Heart right ventricle (tissue), 16 donors: ENCODE results near the gene SRL. TPM values are rescaled to one million over a fixed set of nuclear protein-coding genes. Genes with fewer than 3 reads are reported as not detected.
A peak's percentile ranks its signal among the peaks of the same experiment; 100 is the strongest.
"Not testable (repeated sequence)": the region's sequence is repeated elsewhere in the genome, so short reads cannot be mapped to it uniquely, and the experiment has no call there.

Source experiments
- ATAC-seq, 8 donors: fragments of 200-7000 bp; cut with Tn5 transposase; one replicate each; pipeline ENCODE4 v1.9.1; 2020; ENCODE audit warnings: mild to moderate bottlenecking in 8 of 8, moderate library complexity in 8 of 8, moderate number of reproducible peaks in 1 of 8
- DNase-seq, 2 donors: peaks; one replicate each; pipeline ENCODE4 v3.0.0-alpha.2; 2020
- H3K27ac ChIP-seq, 10 donors: fragments of 200-600 bp; sonication (generic) in 2 of 10; one replicate each; pipeline versions ENCODE4 v1.5.0 to v1.8.0; 2020 to 2022; ENCODE audit warnings: mild to moderate bottlenecking in 3 of 10
- H3K27me3 ChIP-seq, 7 donors: fragments of 200-600 bp; one replicate each; pipeline ENCODE4 v1.8.0; 2021 to 2022; ENCODE audit warnings: mild to moderate bottlenecking in 2 of 7
- H3K36me3 ChIP-seq, 9 donors: fragments of 200-600 bp; sonication (generic) in 1 of 9; one replicate each; pipeline versions ENCODE4 v1.5.0 to v1.8.0; 2020 to 2022; ENCODE audit warnings: mild to moderate bottlenecking in 2 of 9
- H3K4me1 ChIP-seq, 9 donors: fragments of 200-600 bp; sonication (generic) in 1 of 9; one replicate each; pipeline versions ENCODE4 v1.5.0 to v1.8.0; 2020 to 2022; ENCODE audit warnings: mild to moderate bottlenecking in 4 of 9
- H3K4me3 ChIP-seq, 10 donors: fragments of 200-600 bp; sonication (generic) in 2 of 10; one replicate each; pipeline versions ENCODE4 v1.5.0 to v1.8.0; 2020 to 2022; ENCODE audit warnings: mild to moderate bottlenecking in 7 of 10, moderate library complexity in 2 of 10
- H3K9me3 ChIP-seq, 11 donors: fragments of 200-600 bp in 10 of 11; sonication (generic) in 2 of 11; one replicate each; pipeline versions ENCODE4 v1.5.0 to v1.8.0; 2013 to 2022; ENCODE audit warnings: mild to moderate bottlenecking in 2 of 11, control low read depth in 1 of 11, moderate library complexity in 1 of 11
- WGBS, 2 donors: extraction: QIAGEN DNeasy Blood & Tissue Kit; methylation state at CpG; one replicate each; pipeline ENCODE4 v1.1.7; 2013; ENCODE audit warnings: inconsistent platforms in 1 of 2; 5-methylcytosine and 5-hydroxymethylcytosine counted together
- intact Hi-C, 10 donors: fragments of 100-400 bp; cut with DNase I; formaldehyde crosslinking; loops; one replicate each; pipeline versions ENCODE4 v1.11.1 to v1.14.2; 2022
- polyA plus RNA-seq, 2 donors: library from polyadenylated mRNA; stranded (reverse); fragments of 200-250 nt; gene quantifications; one replicate each; pipeline ENCODE4 v1.2.3, GENCODE V29; 2013
- total RNA-seq, 10 donors: library from RNA; stranded (reverse); fragmentation: NEBNext Ultra II Directional in 3 of 10; extraction: Animal tissue kit (Norgen Biotek cat#: 25700) in 3 of 10; gene quantifications; one replicate each; pipeline versions ENCODE4 v1.2.1 to v1.2.4, GENCODE V29; 2021 to 2023
- TF ChIP-seq, protein P1 (sequence below), 9 donors: fragments of 200-600 bp; sonication (generic) in 2 of 9; IDR thresholded peaks; one replicate each; pipeline versions ENCODE4 v1.5.0 to v1.8.0; 2021 to 2022; ENCODE audit warnings: antibody characterized with exemption in 9 of 9, mild to moderate bottlenecking in 5 of 9, moderate library complexity in 1 of 9
- donor health status: Arrhythmogenic right ventricular cardiomyopathy.
- donor health status: ischemic (EF 13 %, LVEDD 7.1; RV severe dilation, severe dysfunction).
- donor health status: healthy with polysubstance abuse.
- donor health status: DM: no; HTN: yes; CAD: no.
- donor health status: DM: no; HTN: no; CAD: no.
- donor health status: ischemic (EF 25% LVEDD 6.9; RV normal size, moderate dysfunction).
- donor health status: ischemic (EF 25% LVEDD 5.7; RV mildly dilated, moderate dysfunction).
- donor health status: healthy.
- donor health status: DM: yes; HTN: yes; CAD: no.
- donor health status: Ischemic cardiomyopathy.
- donor health status: ischemic (EF 35%, LVEDD 5.7; RV mildly dilated, moderate dysfunction).
- donor health status: nonischemic (EF 11% LVEDD 7.7; RV severe dilation, severe dysfunction).
- donor health status: DM: yes; HTN: yes; CAD: no.
- donor health status: PGD.
- donor health status: ischemic (EF 29% LVEDD 5.4; RV normal size, mild dysfunction).
- donor health status: nonischemic (EF 23%, LVEDD 6.1; RV moderate dilation, normal function).

SRL gene
- total and polyA plus RNA-seq, 12 donors: 161 to 587 (median 478) TPM

DNA sequence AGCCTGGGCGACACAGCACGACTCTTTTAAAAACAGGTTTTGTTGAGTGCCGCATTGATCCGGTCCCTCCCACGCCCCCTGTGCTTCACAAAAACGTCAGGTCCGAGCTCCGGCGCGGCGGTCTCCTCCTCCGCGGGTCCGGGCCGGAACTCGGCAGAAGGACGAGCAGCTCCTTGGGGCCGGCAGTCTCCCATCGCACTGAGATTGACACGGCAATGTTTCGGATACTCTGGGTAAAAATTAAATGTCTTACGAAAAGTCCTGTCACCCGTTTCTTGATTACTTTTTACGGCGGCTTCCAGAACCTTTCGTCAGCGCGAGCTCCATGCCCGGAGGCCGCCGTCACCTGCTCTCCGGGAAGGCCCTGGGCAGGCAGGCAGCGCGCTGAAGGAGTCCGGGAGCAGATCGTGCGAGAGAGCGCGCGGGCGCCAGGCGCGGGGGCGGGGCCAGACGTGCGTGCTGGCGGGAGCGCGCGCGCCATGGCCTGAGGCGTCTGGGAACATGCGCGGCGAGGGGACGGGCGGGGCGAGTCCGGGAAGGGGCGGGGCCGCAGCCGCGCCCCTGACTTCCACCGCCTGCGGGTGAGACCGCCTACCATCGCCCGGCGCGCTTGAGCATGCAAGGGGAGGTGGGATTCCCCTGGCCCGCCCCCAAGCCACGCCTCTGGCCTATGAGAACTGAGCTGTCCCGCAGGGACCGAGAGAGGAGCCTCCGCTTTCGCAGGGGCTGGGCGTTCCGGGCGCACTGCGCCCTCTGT lies 11.7 kb upstream of the SRL start:
- Histone ChIP-seq H3K9me3 (no peaks in the 10 kb centered on the region), H3K27me3 (no peaks in the 10 kb centered on the region), H3K4me3 (peak overlapping the region; percentile 50 to 78 (median 64)), H3K4me1 (peaks cover 0 to 13% (median 5%) of the 10 kb centered on the region in 9 donors), H3K36me3 (peaks cover 0 to 11% (median 0%) of the 10 kb centered on the region in 9 donors), H3K27ac (peak overlapping the region; percentile 47 to 97 (median 93))
- 0% methylated on average over 71 to 80 of the region's 80 CpGs for WGBS, 2 donors
- DNase-seq: peak; percentile 100
- peak; percentile 97 to 99 (median 97) for ATAC-seq
- TF ChIP-seq, protein P1, sequence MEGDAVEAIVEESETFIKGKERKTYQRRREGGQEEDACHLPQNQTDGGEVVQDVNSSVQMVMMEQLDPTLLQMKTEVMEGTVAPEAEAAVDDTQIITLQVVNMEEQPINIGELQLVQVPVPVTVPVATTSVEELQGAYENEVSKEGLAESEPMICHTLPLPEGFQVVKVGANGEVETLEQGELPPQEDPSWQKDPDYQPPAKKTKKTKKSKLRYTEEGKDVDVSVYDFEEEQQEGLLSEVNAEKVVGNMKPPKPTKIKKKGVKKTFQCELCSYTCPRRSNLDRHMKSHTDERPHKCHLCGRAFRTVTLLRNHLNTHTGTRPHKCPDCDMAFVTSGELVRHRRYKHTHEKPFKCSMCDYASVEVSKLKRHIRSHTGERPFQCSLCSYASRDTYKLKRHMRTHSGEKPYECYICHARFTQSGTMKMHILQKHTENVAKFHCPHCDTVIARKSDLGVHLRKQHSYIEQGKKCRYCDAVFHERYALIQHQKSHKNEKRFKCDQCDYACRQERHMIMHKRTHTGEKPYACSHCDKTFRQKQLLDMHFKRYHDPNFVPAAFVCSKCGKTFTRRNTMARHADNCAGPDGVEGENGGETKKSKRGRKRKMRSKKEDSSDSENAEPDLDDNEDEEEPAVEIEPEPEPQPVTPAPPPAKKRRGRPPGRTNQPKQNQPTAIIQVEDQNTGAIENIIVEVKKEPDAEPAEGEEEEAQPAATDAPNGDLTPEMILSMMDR (IDR thresholded peaks at IDR 0.05): no peak
- intact Hi-C loops: loop anchor here in 9 of 10 donors (1.0 to 10.0 kb wide), 11 partner anchors 41 to 299 kb away; partner anchors contain the start of gene ADCY9 (in 5 of the 9)

DNA sequence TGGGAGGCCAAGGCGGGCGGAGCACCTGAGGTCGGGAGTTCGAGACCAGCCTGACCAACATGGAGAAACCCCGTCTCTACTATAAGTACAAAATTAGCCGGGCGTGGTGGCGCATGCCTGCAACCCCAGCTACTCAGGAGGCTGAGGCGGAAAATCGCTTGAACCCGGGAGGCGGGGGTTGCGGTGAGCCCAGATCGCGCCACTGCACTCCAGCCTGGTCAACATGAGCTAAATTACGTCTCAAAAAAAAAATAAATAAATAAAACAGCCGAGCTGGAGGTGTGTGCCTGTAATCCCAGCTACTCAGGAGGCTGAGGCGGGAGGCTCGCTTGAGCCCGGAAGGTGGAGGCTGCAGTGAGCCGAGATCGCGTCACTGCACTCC lies 11.1 kb upstream of the SRL start:
- ATAC-seq: peak in 1 of 8 donors; percentile 0
- H3K9me3 ChIP-seq, H3K27me3 ChIP-seq, H3K36me3 ChIP-seq, DNase-seq: not testable (repeated sequence)
- peak overlapping the region; percentile 50 to 78 (median 64) for H3K4me3 ChIP-seq
- intact Hi-C loops: loop anchor here in 9 of 10 donors (1.0 to 10.0 kb wide), 11 partner anchors 41 to 298 kb away; partner anchors contain the start of gene ADCY9 (in 5 of the 9)
- WGBS, 2 donors: 65 to 68% methylated on average over 23 of the region's 23 CpGs
- peaks cover 0 to 13% (median 5%) of the 10 kb centered on the region in 9 donors for H3K4me1 ChIP-seq
- peak overlapping the region; percentile 47 to 97 (median 93) for H3K27ac ChIP-seq

DNA sequence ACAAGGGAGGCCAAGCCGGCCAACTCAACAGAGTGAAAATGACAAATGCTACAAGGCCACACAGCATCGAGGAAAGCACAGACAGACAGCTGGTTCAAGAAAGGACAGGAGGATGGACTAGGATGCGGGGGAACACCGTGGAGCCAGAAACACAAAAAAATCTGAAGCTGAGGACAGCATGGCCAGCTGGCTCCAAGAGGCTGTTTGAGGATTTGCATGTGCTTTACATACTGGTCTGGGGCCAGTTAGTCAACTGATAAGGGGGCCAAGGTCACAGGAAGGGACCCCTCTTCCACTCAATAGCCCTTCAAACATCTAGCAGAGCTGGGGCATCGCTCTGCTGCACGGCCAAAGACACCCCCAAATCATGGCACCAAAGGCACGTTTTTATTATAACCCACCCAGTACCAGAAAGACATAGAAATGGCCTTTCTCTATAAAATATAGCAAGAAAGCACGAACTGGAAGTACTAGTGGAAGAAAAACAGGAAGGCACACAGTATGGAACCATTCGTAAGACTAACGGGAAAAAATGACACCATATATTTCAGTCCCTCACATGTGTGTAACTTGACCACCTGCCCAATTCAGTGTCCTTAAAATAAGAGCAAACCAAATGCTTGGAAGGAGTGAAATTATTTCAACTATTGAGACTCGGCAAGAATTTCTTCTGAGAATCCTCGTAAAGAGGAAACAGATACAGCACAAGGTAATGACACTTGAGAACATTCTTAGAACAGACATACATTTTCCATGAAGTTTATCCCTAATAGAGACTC lies 7.8 kb upstream of the SRL start:
- no peak overlapping the region for H3K4me3 ChIP-seq
- H3K4me1 ChIP-seq: peaks cover 0 to 27% (median 6%) of the 10 kb centered on the region in 9 donors
- 79% methylated on average over 12 of the region's 12 CpGs for WGBS, 2 donors
- DNase-seq (no peak), ATAC-seq (no peak)
- TF ChIP-seq, protein P1 (IDR thresholded peaks at IDR 0.05): no peak
- intact Hi-C loops: loop anchor here in 9 of 10 donors (1.0 to 10.0 kb wide), 9 partner anchors 37 to 314 kb away; partner anchors contain the start of gene ADCY9 (in 5 of the 9)
- H3K9me3 ChIP-seq: no peaks in the 10 kb centered on the region
- H3K27me3 ChIP-seq: no peaks in the 10 kb centered on the region
- no peak overlapping the region for H3K27ac ChIP-seq
- no peaks in the 10 kb centered on the region for H3K36me3 ChIP-seq

DNA sequence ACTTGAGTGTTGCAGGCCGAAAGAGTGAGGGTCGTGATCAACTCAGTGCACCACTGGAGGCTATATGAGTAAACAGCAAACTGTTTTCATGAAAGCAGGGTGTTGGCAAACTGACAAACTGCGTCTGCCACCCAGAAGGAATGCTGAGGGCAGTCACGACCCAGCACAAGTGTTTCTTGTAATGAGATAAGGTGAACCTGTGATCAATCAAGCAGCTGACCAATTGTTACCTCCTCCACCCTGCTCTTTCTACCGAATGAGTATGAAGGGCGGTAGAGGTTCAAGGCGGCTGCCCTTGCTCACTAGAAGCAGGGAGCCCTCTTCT lies 5.5 kb upstream of the SRL start:
- peak overlapping the region in 3 of 10 donors; percentile 9 to 39 (median 36) for H3K27ac ChIP-seq
- WGBS, 2 donors: 62 to 70% methylated on average over 7 of the region's 7 CpGs
- no peaks in the 10 kb centered on the region for H3K27me3 ChIP-seq
- ATAC-seq (peak in 3 of 8 donors; percentile 19 to 54 (median 29)), DNase-seq (no peak)
- H3K9me3 ChIP-seq: no peaks in the 10 kb centered on the region
- H3K4me1 ChIP-seq: peaks cover 0 to 17% (median 0%) of the 10 kb centered on the region in 9 donors
- TF ChIP-seq, protein P1 (IDR thresholded peaks at IDR 0.05): no peak
- no peaks in the 10 kb centered on the region for H3K36me3 ChIP-seq
- no peak overlapping the region for H3K4me3 ChIP-seq
- intact Hi-C loops: loop anchor here in 2 of 10 donors (5.0 to 10.0 kb wide), 3 partner anchors 35 to 263 kb away; partner anchors contain the start of gene ADCY9 (in 1 of the 2)
